NCI-H1694 (cell line): ENCODE measurements around the gene TAF15.

ENCODE experiments used
- DNase-seq: peaks from one replicate; lab custom pipeline; 2025; lab: John Stamatoyannopoulos, UW

Gene TAF15

DNA sequence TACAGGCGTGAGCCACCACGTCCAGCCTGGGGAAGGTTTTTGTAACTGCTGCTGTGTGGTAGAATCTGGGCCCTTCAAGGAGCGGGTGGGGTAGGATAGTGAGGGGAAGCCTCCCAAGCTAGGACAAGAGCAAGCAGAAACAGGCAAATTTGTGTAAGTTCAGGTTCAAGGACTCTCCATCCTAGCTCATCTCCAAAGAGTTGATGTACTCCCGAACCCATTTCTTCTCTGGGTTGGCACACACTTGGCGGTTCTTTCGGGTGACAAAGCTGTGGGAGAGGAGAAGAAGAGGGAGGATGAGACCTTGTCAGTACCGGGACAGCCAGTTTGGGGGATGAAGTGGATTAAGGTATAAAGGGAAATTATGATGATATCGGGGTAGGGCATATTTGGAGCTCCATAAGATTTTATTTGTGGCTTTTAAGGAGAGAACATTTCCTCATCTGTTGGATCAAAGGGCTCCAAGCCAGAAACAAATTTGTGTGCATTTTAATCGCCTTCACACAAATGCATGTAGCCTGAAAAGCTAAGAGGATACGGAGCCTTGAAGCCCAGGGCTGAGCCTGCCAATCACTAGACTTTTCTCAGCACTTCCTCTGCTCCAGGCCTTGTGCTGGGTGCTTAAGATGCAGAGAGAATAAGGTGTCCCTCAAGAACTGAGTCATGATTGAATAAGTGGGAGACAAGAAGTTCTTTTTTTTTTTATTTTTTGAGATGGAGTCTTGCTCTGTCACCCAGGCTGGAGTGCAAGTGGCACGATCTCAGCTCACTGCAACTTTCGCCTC, 63.1 kb downstream of the TAF15 start:
- DNase-seq, result no peak

DNA sequence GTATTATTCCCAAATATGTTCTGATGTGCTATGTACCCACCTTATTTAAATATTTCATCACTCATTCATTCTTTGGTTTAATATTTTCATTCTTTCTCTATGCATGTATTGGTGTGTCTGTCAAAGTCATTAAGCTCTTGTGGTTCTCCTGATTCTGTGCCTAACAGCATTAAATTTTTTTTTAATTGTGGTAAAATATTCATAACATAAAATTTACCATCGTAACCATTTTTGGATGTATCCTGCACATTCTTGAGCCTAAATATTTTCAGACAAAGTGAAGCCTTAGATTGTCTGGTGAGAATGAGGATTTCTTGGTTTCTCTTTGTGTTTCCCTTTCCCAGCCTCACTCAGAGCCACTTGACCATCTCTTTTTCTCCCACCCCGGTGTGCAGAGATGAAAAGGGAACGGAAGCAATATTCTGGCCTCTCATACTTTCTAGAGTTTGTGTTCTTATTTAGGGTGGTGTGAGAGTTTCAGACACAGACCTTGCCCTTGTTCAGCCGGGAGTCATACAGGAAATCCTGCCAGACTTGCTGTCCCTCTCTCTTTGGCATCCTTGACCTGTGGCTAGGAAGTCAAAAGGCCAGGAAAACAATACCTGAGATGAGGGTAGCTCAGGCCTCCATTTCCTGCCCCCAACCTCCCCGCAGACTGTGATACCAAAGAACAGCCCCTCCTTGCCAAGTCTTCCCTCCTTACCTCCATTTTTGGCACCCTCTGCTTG, 66.0 kb downstream of the TAF15 start:
- no peak for DNase-seq

DNA sequence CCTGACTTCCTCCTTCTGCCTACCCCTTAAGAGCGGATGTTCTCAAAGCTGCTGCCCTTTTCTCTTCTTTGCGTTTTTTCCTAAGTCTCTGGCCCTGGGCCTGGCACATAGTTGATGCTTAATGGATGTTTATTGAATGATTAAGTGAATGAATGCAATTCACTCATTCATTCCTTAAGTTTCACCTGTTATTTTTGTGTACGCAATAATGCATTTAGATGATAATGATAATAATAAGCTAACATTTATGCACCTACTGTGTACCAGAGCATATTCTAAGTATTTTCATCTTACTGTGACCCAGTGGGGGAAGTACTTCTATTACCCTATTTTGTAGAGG, 66.5 kb downstream of the TAF15 start:
- DNase-seq, result no peak

DNA sequence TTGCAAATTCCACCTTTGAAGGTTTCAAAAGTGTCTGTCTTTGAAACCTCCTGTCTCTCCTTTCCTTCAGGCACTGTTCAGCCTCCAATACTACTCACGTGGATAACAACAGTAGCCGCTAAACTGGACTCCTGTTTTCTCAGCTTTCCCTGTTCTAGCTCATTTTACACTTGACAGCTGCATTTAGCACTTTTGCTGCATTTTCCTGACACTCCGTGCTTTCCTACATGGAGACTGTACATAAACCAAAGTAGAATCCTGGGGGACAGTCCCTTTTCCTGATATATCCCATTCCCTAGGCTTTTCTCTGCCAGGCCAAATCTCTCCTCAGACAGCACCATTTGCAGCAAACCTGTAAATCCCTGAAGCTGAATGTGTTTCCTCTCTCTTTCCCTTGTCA, 67.2 kb downstream of the TAF15 start:
- DNase-seq, result no peak

DNA sequence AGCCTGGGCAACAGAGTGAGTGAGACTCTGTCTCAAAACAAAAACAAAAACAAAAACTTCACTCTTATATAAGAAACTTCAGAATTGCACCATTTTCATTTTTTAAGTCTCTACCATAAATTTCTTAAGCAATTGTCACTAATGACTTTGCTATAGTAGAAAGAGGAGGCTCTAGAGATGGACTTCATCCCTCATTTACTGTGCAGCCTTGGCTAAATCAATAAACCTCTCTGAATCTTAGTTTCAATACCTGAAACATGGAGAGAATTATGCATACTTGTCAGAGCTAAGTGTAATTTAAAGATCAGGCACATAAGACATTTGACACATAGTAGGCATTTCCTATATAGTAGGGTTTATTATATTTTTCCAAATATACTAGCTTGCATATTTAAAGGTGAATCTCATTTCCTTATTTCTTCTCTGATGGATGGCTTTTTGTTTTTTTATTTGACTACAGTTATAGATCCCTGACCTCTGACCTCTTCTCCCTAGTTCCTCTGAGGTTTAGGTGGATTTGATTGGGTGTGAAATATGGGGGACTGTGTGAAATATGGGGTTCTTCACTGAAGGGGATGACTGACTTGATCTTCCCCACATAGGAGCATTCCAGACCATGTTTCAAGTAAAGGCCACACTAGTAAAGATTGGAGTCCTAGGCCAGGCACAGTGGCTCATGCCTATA, 68.2 kb downstream of the TAF15 start:
- DNase-seq, result no peak

DNA sequence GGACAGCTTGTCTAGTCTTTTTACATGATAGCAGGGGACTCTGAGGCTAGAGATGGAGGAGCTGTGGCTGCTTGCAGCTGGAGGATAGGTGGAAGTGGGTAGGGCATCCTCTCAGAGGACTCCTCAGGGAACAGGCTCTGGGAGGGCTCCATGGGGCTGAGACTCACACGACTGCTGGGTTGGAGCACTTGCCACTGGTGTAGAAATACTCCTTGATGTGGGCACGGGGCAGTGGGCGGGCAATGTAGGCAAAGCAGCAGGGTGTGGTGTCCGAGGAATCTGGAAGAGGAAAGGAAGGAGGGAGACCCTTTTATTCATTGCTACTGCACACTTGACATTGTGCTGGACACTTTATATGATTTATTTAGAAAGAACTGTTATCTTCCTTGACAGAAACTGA, 69.1 kb downstream of the TAF15 start:
- no peak for DNase-seq

DNA sequence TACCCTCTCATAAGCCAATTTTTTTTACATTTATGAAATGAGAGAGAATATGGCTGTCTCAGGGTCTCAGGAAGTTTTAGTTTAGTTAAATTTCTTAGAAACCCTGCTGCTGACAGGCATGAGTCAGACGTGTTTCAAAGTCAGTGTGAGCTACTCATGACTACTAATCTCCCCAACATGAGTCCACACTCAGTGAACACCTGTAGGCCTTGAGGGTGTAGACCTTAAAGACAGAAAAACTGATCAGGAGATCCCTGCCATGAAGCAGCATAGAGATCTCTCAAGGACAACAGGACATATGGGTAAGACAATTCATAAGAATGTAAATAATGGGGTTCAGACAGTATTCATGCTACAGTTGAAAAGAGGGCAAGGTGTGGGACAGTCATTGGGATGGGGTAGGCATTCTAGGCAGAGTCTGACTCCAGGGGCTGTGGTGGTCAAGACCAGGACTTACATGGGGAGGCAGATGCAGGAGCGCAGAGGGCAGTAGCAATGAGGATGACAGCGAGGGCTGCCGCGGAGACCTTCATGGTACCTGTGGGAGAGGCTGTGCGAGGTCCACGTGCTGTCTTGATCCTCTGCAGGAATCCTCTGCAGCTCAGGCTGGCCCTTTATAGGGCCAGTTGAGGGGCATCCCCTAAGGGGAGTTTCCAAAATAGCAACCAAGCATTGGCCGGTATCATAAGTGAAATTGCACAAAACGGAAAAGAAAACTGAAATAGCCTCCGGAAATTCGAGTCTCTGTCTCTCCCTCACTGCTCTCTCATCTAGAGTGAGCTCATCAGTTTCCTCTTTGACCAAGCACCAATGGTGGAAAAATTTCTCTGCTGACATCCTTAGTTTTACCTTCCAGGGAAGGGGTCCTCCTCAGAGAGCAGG, 70.7 kb downstream of the TAF15 start, which contains the start of gene CCL5:
Gene CCL5, minus strand, starts transcription at position 588 of the 882 bp plus-strand sequence.
- no peak for DNase-seq

DNA sequence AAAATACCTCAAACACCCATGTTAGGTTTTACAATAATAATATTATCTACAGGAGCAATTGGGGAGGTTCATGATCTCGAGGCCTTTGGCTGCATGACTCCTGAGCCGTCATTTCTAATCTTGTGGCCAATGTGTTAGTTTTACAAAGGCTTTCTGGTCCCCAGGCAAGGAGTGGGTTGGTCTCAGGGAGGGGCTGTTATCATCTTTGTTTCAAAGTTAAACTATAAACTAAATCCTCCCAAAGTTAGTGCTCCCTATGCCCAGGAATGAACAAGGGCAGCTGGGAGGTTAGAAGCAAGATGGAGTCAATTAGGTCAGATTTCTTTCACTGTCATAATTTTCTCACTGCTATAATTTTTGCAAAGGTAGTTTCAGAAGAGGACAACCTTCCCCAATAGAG, 80.0 kb downstream of the TAF15 start:
- no peak for DNase-seq

DNA sequence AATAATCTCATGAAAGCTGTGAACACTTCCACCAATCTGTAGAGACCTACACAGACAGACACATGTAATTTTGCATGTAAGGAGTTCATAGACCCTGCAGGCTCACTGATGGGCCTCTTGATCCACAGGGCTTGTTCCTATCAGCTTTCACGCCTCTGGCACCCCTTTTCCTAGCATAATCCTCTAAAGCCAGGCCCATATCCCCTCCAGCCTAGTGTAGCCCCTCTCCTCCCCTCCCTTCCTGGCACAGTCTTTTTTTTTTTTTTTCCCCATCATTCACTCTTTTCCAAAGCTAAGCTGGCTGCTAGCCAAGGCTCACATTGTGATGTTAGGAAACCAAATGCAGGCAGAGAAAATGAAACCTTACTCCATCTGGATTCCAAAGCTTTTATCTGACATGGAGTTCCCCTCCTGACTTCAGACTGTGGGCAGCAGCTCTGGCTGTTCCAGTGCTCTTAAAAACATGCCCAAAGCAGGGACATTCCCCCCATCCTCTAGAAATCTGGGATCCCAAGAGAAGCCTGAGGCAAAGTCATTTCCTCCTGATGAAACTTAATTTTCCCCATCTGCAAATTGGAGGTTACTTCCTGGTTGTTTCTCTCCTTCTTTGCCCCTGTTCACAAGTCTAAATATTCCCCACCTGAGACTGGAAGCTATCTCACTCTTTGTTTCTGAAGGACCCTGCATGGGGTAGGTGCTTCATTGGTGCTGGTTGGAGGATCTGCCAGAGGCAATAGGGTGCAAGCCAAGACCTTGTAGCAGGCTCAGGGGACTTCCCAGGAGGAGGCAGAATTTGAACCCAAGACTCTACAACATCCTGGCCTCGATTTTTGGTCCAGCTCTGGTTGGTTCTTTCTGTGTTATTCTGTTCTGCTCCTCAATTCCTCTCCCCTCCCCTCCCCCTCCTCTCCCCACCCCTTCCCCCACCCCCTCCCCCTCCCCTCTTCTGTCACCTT, 80.8 kb downstream of the TAF15 start:
- peak; percentile 81 for DNase-seq

DNA sequence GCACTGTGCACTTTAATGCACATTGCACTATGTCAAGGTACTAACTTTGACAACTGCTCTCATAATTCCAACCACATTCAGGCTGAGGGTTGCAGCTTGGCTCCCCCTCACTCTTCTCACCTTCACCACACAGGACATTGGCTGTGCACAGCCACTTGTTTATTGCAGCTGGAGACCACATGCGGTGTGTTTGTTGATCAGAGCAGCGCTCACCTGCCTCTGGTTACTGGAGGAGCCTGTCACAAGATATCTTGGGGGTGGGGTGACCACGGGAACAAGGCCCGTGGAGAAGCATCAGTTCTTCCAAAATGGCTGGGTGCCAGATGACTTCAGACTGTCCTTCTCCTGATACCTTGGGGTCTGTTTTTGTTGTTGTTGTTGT, 81.5 kb downstream of the TAF15 start:
- DNase-seq, result no peak

DNA sequence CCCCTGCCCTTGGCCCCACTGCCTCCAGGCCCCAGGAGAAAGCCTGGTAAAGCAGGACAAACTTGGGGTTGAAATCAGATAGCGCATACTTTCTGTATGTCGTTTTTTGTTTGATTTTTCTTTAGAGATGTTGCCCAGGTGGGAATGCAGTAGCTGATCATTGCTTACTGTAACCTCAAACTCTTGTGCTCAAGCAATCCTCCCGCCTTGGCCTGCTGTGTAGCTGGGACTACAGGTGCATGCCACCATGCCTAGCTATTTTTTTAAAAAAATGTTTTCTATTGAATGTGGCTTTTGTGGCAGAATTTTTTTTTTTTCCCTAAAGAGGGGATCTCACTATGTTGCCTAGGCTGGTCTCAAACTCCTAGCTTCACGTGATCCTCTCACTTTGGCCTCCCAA, 82.0 kb downstream of the TAF15 start:
- no peak for DNase-seq

DNA sequence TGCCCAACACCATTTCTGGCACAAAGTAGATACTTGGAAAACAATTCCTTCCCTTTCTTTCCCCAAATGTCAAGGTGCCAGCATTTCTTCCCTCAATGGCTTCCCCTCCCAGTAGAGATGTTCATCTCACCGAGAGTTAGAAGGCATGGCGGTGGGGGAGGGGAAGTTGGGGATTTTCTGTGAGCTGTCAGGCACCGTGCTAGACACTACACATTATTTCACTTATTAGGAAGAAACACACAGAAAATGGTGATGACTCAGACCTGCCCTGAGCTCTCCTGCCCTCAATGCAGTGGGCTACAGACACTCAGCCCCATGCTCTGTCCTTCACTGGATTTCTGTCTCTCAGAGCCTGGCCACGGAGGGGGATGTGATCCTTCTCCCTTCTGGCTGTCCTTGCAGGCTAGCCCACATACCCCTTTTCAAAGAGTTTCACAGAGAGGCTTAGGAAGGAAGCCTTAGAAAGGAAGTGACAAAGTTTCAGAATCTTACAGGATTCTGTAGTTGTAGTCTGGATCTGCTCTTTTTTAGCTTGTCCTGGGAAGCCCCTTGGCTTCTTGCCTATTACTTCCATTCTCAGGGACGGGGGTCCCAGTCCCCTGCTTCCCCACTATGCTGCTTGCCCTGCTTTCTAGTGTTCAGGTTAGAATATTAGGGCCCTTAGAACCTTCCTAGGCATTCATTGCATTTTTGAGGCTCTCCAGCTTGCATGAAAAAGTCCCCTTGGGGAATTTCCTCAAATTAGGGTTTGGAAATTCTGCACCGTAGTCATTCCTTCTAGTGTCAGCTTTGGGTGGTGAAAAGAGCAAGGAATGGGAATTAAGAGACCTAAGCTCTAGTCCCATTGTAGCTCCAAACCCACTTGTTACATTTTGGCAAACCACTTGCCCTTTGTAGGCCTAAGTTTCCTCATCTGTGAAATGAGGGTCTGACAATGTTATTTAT, 83.1 kb downstream of the TAF15 start:
- DNase-seq, result no peak

DNA sequence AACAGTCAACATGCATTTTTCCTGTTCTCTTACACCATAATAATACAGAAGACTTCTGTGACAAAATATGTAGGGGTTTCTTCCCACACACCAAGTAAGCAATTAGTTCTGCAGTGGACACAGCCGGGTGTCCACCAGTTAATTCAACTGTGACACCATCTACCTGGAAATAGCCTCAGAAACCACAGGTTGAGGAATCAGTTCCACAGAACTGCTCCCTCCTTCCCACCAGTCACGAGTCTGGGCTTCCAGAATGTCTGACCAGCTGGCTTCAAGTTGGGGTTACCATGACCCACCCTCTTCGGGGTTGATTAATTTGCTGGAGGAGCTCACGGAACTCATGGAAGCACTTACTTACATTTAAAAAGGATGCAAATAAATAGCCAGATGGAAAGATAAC, 84.5 kb downstream of the TAF15 start:
- no peak for DNase-seq

DNA sequence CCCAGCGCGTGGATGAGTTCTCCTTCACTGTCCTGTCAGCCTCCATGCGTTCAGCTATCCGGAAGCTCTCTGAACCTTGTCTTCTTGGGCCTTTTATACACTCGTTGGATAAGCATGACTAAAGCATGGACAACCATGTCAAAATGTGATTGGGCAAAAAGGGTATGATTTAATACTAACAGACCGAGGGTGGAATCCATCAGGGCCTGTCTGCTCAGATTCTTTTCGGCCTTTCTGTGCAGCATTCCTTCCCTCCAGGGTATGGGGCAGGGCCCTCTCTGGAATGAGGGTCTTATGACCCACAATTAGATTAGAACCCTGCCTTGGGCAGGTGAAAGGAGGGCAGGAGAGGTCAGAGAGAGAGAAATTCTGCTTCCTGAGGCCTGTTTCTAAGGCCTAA, 84.9 kb downstream of the TAF15 start:
- no peak for DNase-seq

DNA sequence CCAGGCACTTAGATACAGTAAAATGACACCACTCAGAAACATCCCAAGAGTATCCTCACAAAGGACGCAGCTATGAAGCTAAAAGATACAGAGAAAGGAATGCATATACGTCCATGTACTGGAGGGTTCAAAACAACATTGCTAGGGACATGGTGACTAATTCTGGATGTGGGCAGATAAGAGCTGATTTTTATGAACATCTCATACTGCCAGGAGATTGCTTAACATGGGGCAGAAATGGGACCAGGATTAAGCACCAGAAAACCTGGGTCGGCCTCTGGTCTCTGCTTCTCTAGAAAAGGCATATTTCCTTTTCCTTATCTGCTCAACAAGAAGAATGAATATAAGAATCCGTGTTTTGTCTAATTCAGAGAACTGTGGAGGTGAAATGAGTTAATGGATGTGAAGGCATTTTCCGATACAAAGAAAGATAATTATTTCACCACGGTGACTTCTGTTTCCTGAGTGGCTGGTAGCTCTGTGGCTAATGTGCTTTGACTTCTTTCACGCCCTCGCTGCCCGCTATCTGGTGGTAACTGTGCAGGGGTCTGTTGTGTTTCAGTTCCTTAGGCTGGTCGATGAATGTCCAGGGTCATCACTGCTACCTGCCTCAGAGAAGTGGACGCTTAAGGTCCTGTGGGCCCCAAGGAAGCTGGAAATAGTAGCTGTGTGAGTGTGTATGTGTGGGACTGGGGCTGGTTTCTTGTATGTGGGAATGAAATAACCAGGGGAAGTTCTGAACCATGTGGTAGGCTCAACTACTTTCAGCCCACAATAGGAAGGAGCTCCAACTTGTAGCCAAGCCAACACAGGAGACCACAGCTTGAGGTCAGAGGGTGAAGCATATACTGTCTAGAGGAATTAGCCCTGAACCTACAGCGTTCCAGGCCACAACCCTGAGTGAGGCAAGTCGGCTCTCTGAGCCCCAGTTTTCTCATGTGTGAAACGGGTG, 86.6 kb downstream of the TAF15 start:
- no peak for DNase-seq
